DMS53 (cell line): ENCODE measurements around the gene PM20D2.
A peak's percentile ranks its signal among the peaks of the same experiment; 100 is the strongest.

Experiments used
- DNase-seq: peaks from one replicate; lab custom pipeline; 2025; lab: John Stamatoyannopoulos, UW

The PM20D2 gene

GRCh38 chr6:89145091-89145955, 532 bp upstream of the PM20D2 start:
- DNase-seq, result peak; percentile 50

GRCh38 chr6:89146718-89147700, 1.2 kb downstream of the PM20D2 start:
- DNase-seq, result peak; percentile 68

- DNase-seq, result no peak
Measured at GRCh38 chr6:89148016-89148750, 2.3 kb downstream of the PM20D2 start.

GRCh38 chr6:89154131-89154530, 8.3 kb downstream of the PM20D2 start:
- DNase-seq, result no peak

- DNase-seq, result no peak
Measured at GRCh38 chr6:89160331-89161092, 14.7 kb downstream of the PM20D2 start.

- DNase-seq, result no peak
Measured at GRCh38 chr6:89161326-89162046, 15.6 kb downstream of the PM20D2 start.

- no peak for DNase-seq
Measured at GRCh38 chr6:89162047-89162371, 16.2 kb downstream of the PM20D2 start.

GRCh38 chr6:89172131-89172530, 26.3 kb downstream of the PM20D2 start:
- DNase-seq, result no peak

- DNase-seq, result no peak
Measured at GRCh38 chr6:89173634-89174033, 27.8 kb downstream of the PM20D2 start.

- no peak for DNase-seq
Measured at GRCh38 chr6:89180112-89180511, 34.3 kb downstream of the PM20D2 start.

- no peak for DNase-seq
Measured at GRCh38 chr6:89180971-89181370, 35.1 kb downstream of the PM20D2 start.

GRCh38 chr6:89183294-89183693, 37.4 kb downstream of the PM20D2 start:
- no peak for DNase-seq

- DNase-seq, result no peak
Measured at GRCh38 chr6:89184344-89184743, 38.5 kb downstream of the PM20D2 start.

GRCh38 chr6:89186762-89187161, 40.9 kb downstream of the PM20D2 start:
- no peak for DNase-seq

- DNase-seq, result no peak
Measured at GRCh38 chr6:89187504-89187903, 41.6 kb downstream of the PM20D2 start.

GRCh38 chr6:89190741-89191140, 44.9 kb downstream of the PM20D2 start:
- DNase-seq, result no peak

GRCh38 chr6:89194559-89194958, 48.7 kb downstream of the PM20D2 start:
- DNase-seq, result no peak

GRCh38 chr6:89197141-89197540, 51.3 kb downstream of the PM20D2 start:
- DNase-seq, result no peak

GRCh38 chr6:89198235-89198634, 52.4 kb downstream of the PM20D2 start:
- DNase-seq, result no peak

- no peak for DNase-seq
Measured at GRCh38 chr6:89199579-89199978, 53.7 kb downstream of the PM20D2 start.

GRCh38 chr6:89200706-89201215, 54.9 kb downstream of the PM20D2 start:
- no peak for DNase-seq
